GM18867 (cell line): ENCODE data around the gene STK26.
"Not testable (repeated sequence)": the region's sequence is repeated elsewhere in the genome, so short reads cannot be mapped to it uniquely, and the experiment has no call there.

Source experiments
- ATAC-seq: cut with Tn5 transposase; IDR thresholded peaks from one replicate; pipeline ENCODE4 v1.9.1; 2021; ENCODE audit warnings: mild to moderate bottlenecking, moderate library complexity; ENCODE audit not compliant: unreplicated experiment

Gene STK26

GRCh38 chrX:132022967-132023895 is at the start of gene STK26:
Gene STK26, plus strand, starts transcription at chrX:132023302. Its CDS starts 316 bp downstream, at chrX:132023618.
- peak; percentile 86 for ATAC-seq

- no peak for ATAC-seq
These were observed 47.3 kb upstream of the STK26 start for GRCh38 chrX:131975851-131976250.

GRCh38 chrX:131977619-131978018 is 45.5 kb upstream of the STK26 start:
- no peak for ATAC-seq

- no peak for ATAC-seq
These were observed 44.0 kb upstream of the STK26 start for GRCh38 chrX:131979116-131979515.

- no peak for ATAC-seq
These were observed 37.5 kb upstream of the STK26 start for GRCh38 chrX:131985526-131986049.

- ATAC-seq = peak; percentile 100
These were observed 35.9 kb upstream of the STK26 start for GRCh38 chrX:131987252-131987651.

GRCh38 chrX:131988236-131988635 is 34.9 kb upstream of the STK26 start:
- no peak for ATAC-seq

GRCh38 chrX:132001127-132001526 is 22.0 kb upstream of the STK26 start:
- no peak for ATAC-seq

GRCh38 chrX:132004728-132005127 is 18.4 kb upstream of the STK26 start:
- ATAC-seq = no peak

GRCh38 chrX:132009350-132009749 is 13.8 kb upstream of the STK26 start:
- no peak for ATAC-seq

GRCh38 chrX:132010213-132010612 is 12.9 kb upstream of the STK26 start:
- not testable (repeated sequence) for ATAC-seq

GRCh38 chrX:132015875-132016274 is 7.2 kb upstream of the STK26 start:
- ATAC-seq = no peak

- no peak for ATAC-seq
These were observed 6.3 kb upstream of the STK26 start for GRCh38 chrX:132016628-132017430.

GRCh38 chrX:132017431-132018185 is 5.5 kb upstream of the STK26 start:
- no peak for ATAC-seq

- ATAC-seq = peak; percentile 28
These were observed 720 bp upstream of the STK26 start for GRCh38 chrX:132022198-132022966.

- peak; percentile 47 for ATAC-seq
These were observed 839 bp downstream of the STK26 start for GRCh38 chrX:132023896-132024386.

- ATAC-seq = no peak
These were observed 1.9 kb downstream of the STK26 start for GRCh38 chrX:132025041-132025440.

- no peak for ATAC-seq
These were observed 7.2 kb downstream of the STK26 start for GRCh38 chrX:132030264-132030663.

- ATAC-seq = no peak
These were observed 8.8 kb downstream of the STK26 start for GRCh38 chrX:132031867-132032266.

- ATAC-seq = peak; percentile 62
These were observed 10.1 kb downstream of the STK26 start for GRCh38 chrX:132033166-132033565.
